Measurements from ENCODE around the gene ANKMY1. TPM values are rescaled to one million over a fixed set of nuclear protein-coding genes. Genes with fewer than 3 reads are reported as not detected.
A peak's percentile ranks its signal among the peaks of the same experiment; 100 is the strongest.

The ANKMY1 gene
- total RNA-seq, result 10 to 100 TPM; 13.3 to 40.8 (median 22.0) TPM

- Histone ChIP-seq H3K4me1 (peaks cover 0 to 16% of the 10 kb centered on the region in 2 donors), H3K27me3 (peaks cover 0 to 7% of the 10 kb centered on the region in 2 donors), H3K27ac (no peak within 1 kb of the TSS), H3K36me3 (no peaks in the 10 kb centered on the region), H3K9me3 (no peaks in the 10 kb centered on the region), H3K4me3 (peak within 1 kb of the TSS; percentile 9 to 33)
- intact Hi-C loops (cut with DNase I; ENCODE audit: low total_unique reads), result no loop called here
- TF ChIP-seq POLR2A (IDR thresholded peaks at IDR 0.05) (no peak), CTCF (IDR thresholded peaks at IDR 0.05) (no peak)
- peak in 1 of 2 donors; percentile 53 for DNase-seq
Measured at GRCh38 chr2:240557808-240558207, at the start of gene ANKMY1. ANKMY1 (minus strand) TSS chr2:240557988; CDS start chr2:240557335, 653 bp downstream.

GRCh38 chr2:240605867-240606743, 48.3 kb upstream of the ANKMY1 start:
- intact Hi-C loops (cut with DNase I; ENCODE audit: low total_unique reads), result no loop called here

GRCh38 chr2:240604939-240605716, 47.3 kb upstream of the ANKMY1 start:
- Histone ChIP-seq H3K4me1 (no peaks in the 10 kb centered on the region), H3K27ac (no peak overlapping the region), H3K27me3 (no peaks in the 10 kb centered on the region), H3K4me3 (no peak overlapping the region), H3K9me3 (no peaks in the 10 kb centered on the region), H3K36me3 (no peaks in the 10 kb centered on the region)
- intact Hi-C loops (cut with DNase I; ENCODE audit: low total_unique reads), result no loop called here
- DNase-seq, result no peak
- no peak for TF ChIP-seq POLR2A (IDR thresholded peaks at IDR 0.05)
- TF ChIP-seq CTCF (IDR thresholded peaks at IDR 0.05), result no peak

More at GRCh38 chr2:240605867-240606743, 48.3 kb upstream of the ANKMY1 start:
- Histone ChIP-seq H3K4me1 (no peaks in the 10 kb centered on the region), H3K27me3 (no peaks in the 10 kb centered on the region), H3K27ac (no peak overlapping the region), H3K4me3 (no peak overlapping the region), H3K36me3 (no peaks in the 10 kb centered on the region), H3K9me3 (no peaks in the 10 kb centered on the region)
- DNase-seq, result no peak
- TF ChIP-seq CTCF (IDR thresholded peaks at IDR 0.05) (no peak), POLR2A (IDR thresholded peaks at IDR 0.05) (no peak)

GRCh38 chr2:240604291-240604938, 46.6 kb upstream of the ANKMY1 start:
- Histone ChIP-seq H3K36me3 (no peaks in the 10 kb centered on the region), H3K27me3 (no peaks in the 10 kb centered on the region), H3K9me3 (no peaks in the 10 kb centered on the region), H3K4me3 (no peak overlapping the region), H3K4me1 (no peaks in the 10 kb centered on the region), H3K27ac (no peak overlapping the region)
- intact Hi-C loops (cut with DNase I; ENCODE audit: low total_unique reads), result no loop called here
- TF ChIP-seq POLR2A (IDR thresholded peaks at IDR 0.05) (no peak), CTCF (IDR thresholded peaks at IDR 0.05) (peak in 3 of 4 experiments; percentile 30 to 42 (median 39))
- DNase-seq, result peak; percentile 53 to 65
